Activated CD4-positive, alpha-beta memory T cell treated with anti-CD3 and anti-CD28 coated beads for 36 hours (primary cell): ENCODE results near the gene LIPH. TPM values are rescaled to one million over a fixed set of nuclear protein-coding genes. Genes with fewer than 3 reads are reported as not detected.

ENCODE experiments used
- CTCF ChIA-PET: fragments of 350-600 bp; sonication (Branson Sonifier 250); formaldehyde crosslinking; loops from one replicate; lab custom pipeline; 2021; ENCODE audit warnings: antibody characterized with exemption, inconsistent platforms; lab: Charles Lee
- POLR2A ChIA-PET: fragments of 350-600 bp; sonication (Branson Sonifier 250); formaldehyde crosslinking; loops from one replicate; lab custom pipeline; 2021; ENCODE audit warnings: antibody characterized with exemption; lab: Charles Lee
- DNase-seq: peaks from one replicate; pipeline ENCODE4 v3.0.0-alpha.2; 2020
- H3K27ac Mint-ChIP-seq: one replicate; pipeline ENCODE4 v1.8.0; 2021; ENCODE audit warnings: mixed read lengths
- H3K27me3 Mint-ChIP-seq: one replicate; pipeline ENCODE4 v1.8.0; 2021; ENCODE audit warnings: mixed read lengths
- H3K36me3 Mint-ChIP-seq: one replicate; pipeline ENCODE4 v1.8.0; 2021; ENCODE audit warnings: mixed read lengths
- H3K4me1 Mint-ChIP-seq: one replicate; pipeline ENCODE4 v1.8.0; 2021; ENCODE audit warnings: low read depth, mixed read lengths
- H3K4me3 Mint-ChIP-seq: one replicate; pipeline ENCODE4 v1.8.0; 2021; ENCODE audit warnings: mild to moderate bottlenecking, mixed read lengths
- H3K9me3 Mint-ChIP-seq: one replicate; pipeline ENCODE4 v1.8.0; 2021; ENCODE audit warnings: mixed read lengths
- intact Hi-C: fragments of 100-400 bp; cut with micrococcal nuclease; formaldehyde crosslinking; loops from one replicate; pipeline ENCODE4 v1.15.1; 2023
- total RNA-seq, 2 experiments: library from RNA; stranded (reverse); gene quantifications; one replicate each; pipeline ENCODE4 v1.2.3, GENCODE V29; 2021

LIPH gene
- total RNA-seq, 2 experiments from 2014 or later = not detected

DNA sequence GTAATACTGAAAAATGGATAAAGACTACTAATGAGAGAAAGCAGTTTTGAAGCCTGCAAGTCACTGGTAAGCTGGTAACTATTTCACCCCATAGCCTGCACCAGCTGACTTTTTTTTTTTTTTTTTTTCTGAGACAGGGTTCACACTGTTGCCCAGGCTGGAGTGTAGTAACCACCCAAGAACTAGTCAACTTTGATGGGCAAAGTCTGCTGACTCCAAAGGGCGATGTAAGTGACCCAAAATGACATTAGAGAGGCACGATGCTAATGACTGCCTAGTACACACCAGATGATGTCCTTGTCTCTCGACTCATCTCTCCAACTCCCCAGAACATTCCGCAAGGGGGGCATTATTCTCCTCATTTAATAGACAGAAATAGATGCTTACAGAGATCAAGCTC lies 40.7 kb downstream of the LIPH start:
- H3K36me3 Mint-ChIP-seq = no peaks in the 10 kb centered on the region
- H3K4me1 Mint-ChIP-seq = no peaks in the 10 kb centered on the region
- no peak overlapping the region for H3K4me3 Mint-ChIP-seq
- intact Hi-C loops = no loop called here
- CTCF ChIA-PET = interaction anchor here (1.4 kb wide), 1 partner anchor 48 kb away, joined by 4 read pairs; no protein-coding TSS in a partner anchor
- no peak for DNase-seq
- POLR2A ChIA-PET = no interaction called here
- no peaks in the 10 kb centered on the region for H3K9me3 Mint-ChIP-seq
- peaks cover 4% of the 10 kb centered on the region for H3K27me3 Mint-ChIP-seq
- no peak overlapping the region for H3K27ac Mint-ChIP-seq

DNA sequence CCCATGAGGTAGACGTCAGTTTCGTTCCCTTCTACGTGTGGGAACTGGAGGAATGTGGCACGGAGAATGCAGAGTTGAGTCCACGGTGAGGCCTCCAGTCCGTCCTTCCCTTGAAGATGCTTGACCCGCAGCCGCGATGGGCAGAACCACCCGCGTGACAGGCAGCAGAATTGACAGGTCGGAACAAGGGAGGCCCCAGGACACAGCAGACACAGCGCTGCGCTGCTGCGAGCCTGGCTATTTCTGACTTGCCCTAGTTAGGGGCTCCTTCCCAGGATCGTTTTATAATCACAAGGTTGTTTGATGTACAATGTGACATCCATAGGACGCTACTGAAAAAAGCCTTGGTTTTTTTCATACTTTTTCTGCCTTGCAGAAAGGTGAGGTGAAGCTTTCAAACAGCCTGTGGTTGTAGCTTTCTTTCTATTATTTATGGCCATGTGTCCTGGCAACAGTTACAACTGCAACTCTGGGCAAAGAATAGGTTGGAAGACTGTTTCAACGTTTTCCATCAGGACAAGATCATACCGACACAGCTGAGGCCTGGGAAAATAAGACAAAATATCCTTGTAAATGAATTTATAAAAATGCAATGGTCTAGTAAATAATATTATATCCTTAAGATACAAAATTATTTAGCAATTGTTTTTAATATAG lies 43.9 kb downstream of the LIPH start:
- H3K27ac Mint-ChIP-seq = no peak overlapping the region
- intact Hi-C loops = no loop called here
- no peaks in the 10 kb centered on the region for H3K4me1 Mint-ChIP-seq
- ChIA-PET POLR2A (no interaction called here), CTCF (interaction anchor here (1.3 to 1.8 kb wide), 2 partner anchors 10 to 51 kb away, joined by 3 to 4 read pairs; partner anchors contain the start of gene TMEM41A)
- no peaks in the 10 kb centered on the region for H3K9me3 Mint-ChIP-seq
- H3K27me3 Mint-ChIP-seq = peaks cover 3% of the 10 kb centered on the region
- DNase-seq = no peak
- no peaks in the 10 kb centered on the region for H3K36me3 Mint-ChIP-seq
- no peak overlapping the region for H3K4me3 Mint-ChIP-seq

DNA sequence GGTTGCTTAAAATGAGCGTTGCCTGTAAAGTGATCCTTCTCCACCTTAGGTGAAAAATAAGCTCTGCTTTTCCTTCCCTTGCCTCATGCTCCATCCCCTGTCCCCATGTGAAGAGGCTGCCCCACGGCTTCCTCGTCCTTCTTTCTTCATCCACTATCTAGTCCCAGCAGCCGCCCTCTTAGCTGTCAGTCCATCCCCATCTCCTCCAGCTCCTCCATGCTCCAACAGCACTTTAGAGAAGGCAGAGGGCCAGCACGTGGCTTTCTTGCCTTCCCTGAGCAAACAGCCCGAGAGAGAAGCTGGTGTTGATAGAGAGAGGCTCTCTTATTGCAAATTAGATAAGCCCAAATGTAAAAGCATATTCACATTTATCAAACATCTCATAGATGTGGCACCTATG lies 44.5 kb downstream of the LIPH start:
- no peak overlapping the region for H3K27ac Mint-ChIP-seq
- H3K27me3 Mint-ChIP-seq = peaks cover 3% of the 10 kb centered on the region
- no peak overlapping the region for H3K4me3 Mint-ChIP-seq
- H3K4me1 Mint-ChIP-seq = no peaks in the 10 kb centered on the region
- no peaks in the 10 kb centered on the region for H3K36me3 Mint-ChIP-seq
- H3K9me3 Mint-ChIP-seq = no peaks in the 10 kb centered on the region
- DNase-seq = no peak
- ChIA-PET CTCF (interaction anchor here (1.3 to 1.8 kb wide), 2 partner anchors 9 to 52 kb away, joined by 3 to 4 read pairs; partner anchors contain the start of gene TMEM41A), POLR2A (no interaction called here)
- intact Hi-C loops = no loop called here

DNA sequence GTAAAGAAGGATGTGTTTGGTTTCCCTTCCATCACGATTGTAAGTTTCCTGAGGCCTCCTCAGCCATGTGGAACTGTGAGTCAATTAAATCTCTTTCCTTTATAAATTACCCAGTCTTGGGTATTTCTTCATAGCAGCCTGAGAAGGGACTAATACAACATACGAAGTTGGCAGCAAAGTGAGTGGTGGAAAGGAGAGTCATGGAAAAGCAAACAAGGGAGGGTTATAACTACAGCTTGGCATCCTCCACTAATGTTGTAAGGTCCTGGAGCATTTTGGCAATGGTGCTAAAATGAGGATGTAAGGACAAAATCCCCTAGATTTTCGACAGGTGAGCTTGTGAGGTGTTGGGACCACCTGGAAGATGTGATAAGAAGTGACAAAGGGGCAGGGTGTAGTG lies 47.8 kb downstream of the LIPH start:
- no peak overlapping the region for H3K27ac Mint-ChIP-seq
- intact Hi-C loops = no loop called here
- no peaks in the 10 kb centered on the region for H3K4me1 Mint-ChIP-seq
- ChIA-PET POLR2A (no interaction called here), CTCF (no interaction called here)
- no peak overlapping the region for H3K4me3 Mint-ChIP-seq
- H3K36me3 Mint-ChIP-seq = no peaks in the 10 kb centered on the region
- peaks cover 5% of the 10 kb centered on the region for H3K27me3 Mint-ChIP-seq
- no peak for DNase-seq
- no peaks in the 10 kb centered on the region for H3K9me3 Mint-ChIP-seq

DNA sequence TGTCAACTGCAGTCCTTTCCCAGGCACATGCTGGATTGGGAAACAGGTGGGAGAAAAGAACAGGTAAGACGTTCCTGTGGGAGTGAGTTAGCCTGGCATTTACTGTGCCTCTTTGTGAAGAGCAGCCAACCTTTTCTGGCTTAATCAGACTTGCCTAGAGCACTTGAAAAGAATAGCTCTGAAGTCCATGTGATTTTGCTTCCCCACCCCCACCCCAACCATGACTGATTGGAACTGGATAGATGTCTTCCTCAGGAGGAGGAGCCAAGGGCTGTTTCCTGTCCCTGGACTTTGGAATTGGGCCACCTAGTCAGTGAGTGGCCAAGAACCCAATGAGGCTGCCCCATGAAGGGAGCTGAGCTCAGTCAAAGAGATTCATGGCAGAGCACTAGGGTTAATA lies 48.9 kb downstream of the LIPH start:
- Mint-ChIP-seq H3K4me1 (peaks cover 5% of the 10 kb centered on the region), H3K27ac (no peak overlapping the region), H3K4me3 (no peak overlapping the region), H3K36me3 (no peaks in the 10 kb centered on the region), H3K9me3 (no peaks in the 10 kb centered on the region), H3K27me3 (peaks cover 5% of the 10 kb centered on the region)
- CTCF ChIA-PET = no interaction called here
- no peak for DNase-seq
- POLR2A ChIA-PET = no interaction called here
- intact Hi-C loops = no loop called here

DNA sequence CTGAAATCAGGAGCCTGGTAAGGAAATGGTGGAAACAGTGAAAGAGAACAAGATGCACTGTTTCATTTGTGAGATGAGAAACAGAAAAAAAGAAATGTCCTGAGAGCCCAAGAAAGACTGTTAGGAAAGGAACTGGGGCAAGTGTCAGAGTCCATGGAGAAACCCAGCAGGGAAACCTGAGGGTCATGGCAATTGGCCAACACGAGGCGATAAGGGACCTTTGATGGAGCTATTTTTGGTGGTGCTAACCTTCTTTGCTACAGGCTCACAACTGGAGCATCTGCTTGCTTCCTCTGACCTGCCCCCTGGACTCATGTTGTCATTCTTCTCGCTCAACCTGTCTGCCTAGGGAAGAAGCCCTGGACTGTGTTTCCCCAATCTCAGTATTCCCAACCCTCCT lies 49.4 kb downstream of the LIPH start:
- ChIA-PET CTCF (no interaction called here), POLR2A (no interaction called here)
- Mint-ChIP-seq H3K4me3 (no peak overlapping the region), H3K9me3 (no peaks in the 10 kb centered on the region), H3K4me1 (peaks cover 5% of the 10 kb centered on the region), H3K27me3 (peaks cover 5% of the 10 kb centered on the region), H3K36me3 (no peaks in the 10 kb centered on the region), H3K27ac (no peak overlapping the region)
- DNase-seq = no peak
- intact Hi-C loops = no loop called here

DNA sequence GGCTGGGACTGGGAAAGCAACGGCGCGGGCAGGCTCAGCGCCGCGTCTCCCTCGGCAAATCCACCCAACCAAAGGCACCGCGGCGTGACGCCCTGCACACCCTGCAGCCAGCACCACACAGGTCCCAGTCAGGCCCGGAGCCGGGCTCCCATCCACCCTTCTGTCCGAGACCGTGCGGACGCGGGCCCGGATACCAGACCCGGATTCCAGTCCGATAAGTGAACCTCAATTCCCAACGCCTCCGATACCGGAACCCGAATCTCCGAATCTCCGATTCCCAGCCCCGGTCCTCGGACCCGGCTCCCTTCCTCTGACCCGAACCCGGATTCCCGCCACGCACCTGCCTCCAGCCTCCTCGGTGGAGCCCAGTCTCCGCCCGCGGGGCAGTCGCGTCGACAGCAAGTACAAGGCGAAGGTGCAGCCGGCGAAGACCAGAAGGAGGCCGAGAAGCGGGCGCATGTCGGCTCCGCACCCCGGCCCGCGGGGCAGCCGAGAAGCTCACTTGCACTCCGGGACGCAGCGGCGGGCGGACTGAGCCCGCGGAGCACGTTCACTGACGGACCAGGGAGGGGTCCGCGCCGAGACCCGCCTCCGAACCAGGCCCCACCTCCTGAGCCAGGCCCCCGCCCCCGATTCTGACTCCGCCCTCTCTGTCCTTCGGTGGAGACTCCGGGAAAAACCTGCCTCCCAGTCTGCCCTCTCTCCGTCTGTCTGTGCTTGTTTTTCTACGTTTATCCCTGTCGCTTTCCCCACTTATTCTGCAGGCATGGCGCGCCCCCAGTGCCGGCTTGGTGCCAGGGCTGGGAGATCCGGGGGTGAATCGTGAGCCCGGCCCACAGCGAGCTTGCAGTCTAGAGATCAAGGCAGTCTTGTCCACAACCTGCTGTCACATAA lies 53.6 kb downstream of the LIPH start, which contains the start of gene TMEM41A:
TSS of gene TMEM41A (minus strand) at position 533 of the 894 bp plus-strand sequence. CDS start at position 459, 74 bp downstream.
- peak within 1 kb of the TSS; percentile 78 for H3K27ac Mint-ChIP-seq
- peaks cover 16% of the 10 kb centered on the region for H3K4me1 Mint-ChIP-seq
- ChIA-PET POLR2A (interaction anchor here (1.0 to 1.5 kb wide), 3 partner anchors 37 to 88 kb away, joined by 3 to 10 read pairs (median 7); partner anchors contain the start of gene SENP2), CTCF (interaction anchor here (0.8 to 1.3 kb wide), 5 partner anchors 9 to 76 kb away, joined by 3 to 5 read pairs (median 4); no protein-coding TSS in a partner anchor)
- H3K27me3 Mint-ChIP-seq = peaks cover 2% of the 10 kb centered on the region
- H3K9me3 Mint-ChIP-seq = no peaks in the 10 kb centered on the region
- H3K36me3 Mint-ChIP-seq = peaks cover 17% of the 10 kb centered on the region
- DNase-seq = peak; percentile 94
- intact Hi-C loops = loop anchor here (1.0 to 2.0 kb wide), 3 partner anchors 50 to 88 kb away; partner anchors contain the start of gene SENP2
- H3K4me3 Mint-ChIP-seq = peak within 1 kb of the TSS; percentile 94

DNA sequence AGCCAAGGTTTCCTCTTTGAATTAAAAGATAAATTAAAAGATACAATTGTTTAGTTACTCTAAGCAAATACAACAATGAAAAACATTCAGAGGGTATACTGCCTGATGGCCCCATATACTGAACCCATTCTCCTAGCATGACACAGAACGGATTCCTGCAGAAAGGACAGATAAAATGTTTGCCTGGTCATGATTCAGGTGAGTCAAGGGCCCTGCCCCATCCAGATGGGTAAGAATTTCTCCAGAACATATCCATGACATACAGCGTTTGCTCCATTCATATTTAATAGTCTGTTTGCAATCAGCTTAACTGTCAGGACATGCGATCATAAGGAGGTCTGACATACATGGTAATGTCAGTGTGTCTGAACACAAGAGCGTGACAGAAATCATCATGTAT lies 62.1 kb downstream of the LIPH start:
- Mint-ChIP-seq H3K36me3 (peaks cover 46% of the 10 kb centered on the region), H3K4me3 (no peak overlapping the region), H3K27ac (no peak overlapping the region), H3K27me3 (no peaks in the 10 kb centered on the region), H3K4me1 (no peaks in the 10 kb centered on the region), H3K9me3 (no peaks in the 10 kb centered on the region)
- intact Hi-C loops = no loop called here
- no peak for DNase-seq
- CTCF ChIA-PET = no interaction called here
- POLR2A ChIA-PET = no interaction called here

DNA sequence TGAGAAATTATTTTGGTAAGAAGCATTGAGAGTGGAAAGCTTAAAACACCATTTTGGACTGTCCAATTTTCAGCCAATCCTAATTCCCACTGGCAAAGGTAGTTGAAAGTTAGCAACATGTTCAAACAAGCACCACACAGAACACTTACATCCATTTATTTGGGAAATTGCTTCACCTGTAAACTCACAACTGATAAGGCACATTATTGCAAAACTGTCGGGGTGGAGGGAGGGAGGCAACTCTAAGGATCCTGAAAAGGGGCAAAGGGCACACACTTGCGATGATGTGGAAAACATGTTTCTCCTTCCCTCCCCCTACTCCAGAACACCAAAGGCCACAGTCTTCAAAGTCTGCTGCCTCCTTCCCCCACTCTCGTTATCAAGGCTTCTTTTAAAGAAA lies 62.9 kb downstream of the LIPH start:
- POLR2A ChIA-PET = no interaction called here

DNA sequence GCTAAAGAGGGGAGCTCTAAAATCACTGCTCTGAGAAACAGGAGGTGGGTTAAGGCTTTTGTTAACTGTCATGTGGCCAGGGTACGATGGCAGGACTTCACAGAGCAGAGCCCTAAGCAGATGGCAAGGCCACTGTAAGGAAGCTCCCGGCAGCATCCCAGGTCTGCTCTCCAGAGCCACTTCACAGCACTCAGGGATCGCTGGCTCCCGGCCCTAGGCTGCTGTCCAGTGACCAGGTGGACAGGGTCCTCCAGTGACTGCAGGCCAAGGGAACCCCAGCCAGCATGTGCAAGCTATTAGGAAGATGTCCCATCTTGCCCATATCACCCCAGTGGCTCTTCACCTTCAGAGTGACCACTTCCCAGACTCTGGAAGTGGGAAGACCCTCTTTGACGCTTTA lies 63.9 kb downstream of the LIPH start:
- Mint-ChIP-seq H3K4me1 (peaks cover under 1% of the 10 kb centered on the region), H3K27me3 (no peaks in the 10 kb centered on the region), H3K36me3 (peaks cover 38% of the 10 kb centered on the region), H3K9me3 (no peaks in the 10 kb centered on the region), H3K27ac (no peak overlapping the region), H3K4me3 (no peak overlapping the region)
- intact Hi-C loops = no loop called here
- ChIA-PET POLR2A (interaction anchor here (0.5 kb wide), 1 partner anchor 174 kb away, joined by 6 read pairs; no protein-coding TSS in a partner anchor), CTCF (interaction anchor here (1.4 kb wide), 1 partner anchor 71 kb away, joined by 3 read pairs; no protein-coding TSS in a partner anchor)
- no peak for DNase-seq

More for the DNA sequence above, 62.9 kb downstream of the LIPH start:
- intact Hi-C loops = no loop called here
- Mint-ChIP-seq H3K9me3 (no peaks in the 10 kb centered on the region), H3K36me3 (peaks cover 42% of the 10 kb centered on the region), H3K4me1 (no peaks in the 10 kb centered on the region), H3K27ac (no peak overlapping the region), H3K4me3 (no peak overlapping the region), H3K27me3 (no peaks in the 10 kb centered on the region)
- CTCF ChIA-PET = no interaction called here
- no peak for DNase-seq

DNA sequence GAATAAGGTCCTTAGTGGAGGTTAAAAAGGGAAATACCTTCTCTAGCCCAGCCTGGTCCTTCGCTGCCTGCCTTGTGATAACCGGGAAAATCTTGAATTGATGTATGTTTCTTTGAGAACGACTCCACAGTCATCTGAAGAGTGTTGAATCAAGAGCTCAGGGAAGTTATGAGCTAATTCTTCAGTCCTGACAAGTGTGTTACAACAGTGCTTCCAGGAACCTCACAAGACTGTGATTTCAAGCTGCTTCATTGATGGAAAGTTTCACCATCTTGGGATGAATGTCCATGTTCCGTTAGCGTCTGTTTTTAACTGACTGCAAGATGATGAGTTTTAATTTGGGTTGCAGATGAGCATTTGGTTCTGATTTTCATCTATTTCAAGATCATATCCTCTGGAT lies 66.0 kb downstream of the LIPH start:
- peaks cover 48% of the 10 kb centered on the region for H3K36me3 Mint-ChIP-seq
- ChIA-PET CTCF (interaction anchor here (0.6 to 1.3 kb wide), 2 partner anchors 73 to 174 kb away, joined by 3 read pairs; no protein-coding TSS in a partner anchor), POLR2A (no interaction called here)

DNA sequence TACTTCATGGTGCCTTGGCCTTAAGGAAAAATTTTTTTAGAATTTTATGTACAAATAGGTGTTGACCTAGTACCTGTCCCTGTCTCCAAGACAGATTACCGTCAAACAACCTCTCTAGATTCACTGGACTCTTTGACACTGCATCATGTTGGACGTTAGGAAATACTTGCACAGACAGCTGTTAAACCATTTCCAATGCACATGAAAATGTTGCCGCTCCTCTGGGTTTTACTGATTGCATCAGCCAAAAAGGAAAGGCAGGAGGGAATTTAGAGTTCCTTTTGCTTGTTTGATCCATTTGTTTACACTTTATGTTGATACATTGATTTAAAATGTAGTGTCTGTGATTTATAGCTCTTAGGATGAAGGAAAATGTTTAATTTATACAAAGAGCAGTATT lies 68.1 kb downstream of the LIPH start:
- H3K27ac Mint-ChIP-seq = no peak overlapping the region
- H3K9me3 Mint-ChIP-seq = peaks cover 6% of the 10 kb centered on the region
- peaks cover 6% of the 10 kb centered on the region for H3K4me1 Mint-ChIP-seq
- H3K27me3 Mint-ChIP-seq = no peaks in the 10 kb centered on the region
- peaks cover 44% of the 10 kb centered on the region for H3K36me3 Mint-ChIP-seq
- H3K4me3 Mint-ChIP-seq = no peak overlapping the region
- no peak for DNase-seq
- intact Hi-C loops = no loop called here
- ChIA-PET CTCF (interaction anchor here (1.6 kb wide), 1 partner anchor 75 kb away, joined by 6 read pairs; no protein-coding TSS in a partner anchor), POLR2A (no interaction called here)

More for the DNA sequence above, 66.0 kb downstream of the LIPH start:
- no peak overlapping the region for H3K27ac Mint-ChIP-seq
- no peaks in the 10 kb centered on the region for H3K9me3 Mint-ChIP-seq
- H3K4me3 Mint-ChIP-seq = no peak overlapping the region
- DNase-seq = no peak
- H3K4me1 Mint-ChIP-seq = peaks cover 6% of the 10 kb centered on the region
- intact Hi-C loops = no loop called here
- H3K27me3 Mint-ChIP-seq = no peaks in the 10 kb centered on the region
